GM18498 (cell line): ENCODE data around the gene CHST13.
"Not testable (repeated sequence)": the region's sequence is repeated elsewhere in the genome, so short reads cannot be mapped to it uniquely, and the experiment has no call there.

Experiments used
- ATAC-seq: cut with Tn5 transposase; IDR thresholded peaks from one replicate; pipeline ENCODE4 v1.9.1; 2021; ENCODE audit warnings: mild to moderate bottlenecking, moderate library complexity; ENCODE audit not compliant: unreplicated experiment

CHST13 gene

GRCh38 chr3:126581569-126581968 lies 57.6 kb downstream of the CHST13 start:
- ATAC-seq: no peak

GRCh38 chr3:126582311-126582710 lies 58.4 kb downstream of the CHST13 start:
- ATAC-seq: no peak

- not testable (repeated sequence) for ATAC-seq
These were observed 67.6 kb downstream of the CHST13 start for GRCh38 chr3:126591515-126591914.
